Uterus (tissue), 2 donors: Measurements from ENCODE around the gene AHCYL1.

Experiments used
- POLR2A ChIP-seq, 2 donors: fragments of 450-650 bp; IDR thresholded peaks; one replicate each; pipeline ENCODE4 v1.6.1; 2016; ENCODE audit warnings: antibody characterized with exemption in 2 of 2, mild to moderate bottlenecking in 1 of 2, moderate library complexity in 1 of 2
- TF ChIP-seq, protein P1 (sequence below), 4 experiments: fragments of 200-600 bp in 2 of 4; fragments of 450-650 bp in 2 of 4; sonication (generic) in 2 of 4; IDR thresholded peaks; one replicate each; pipeline ENCODE4 v1.5.1; 2016 to 2019; ENCODE audit warnings: antibody characterized with exemption in 4 of 4, mild to moderate bottlenecking in 2 of 4, moderate library complexity in 1 of 4

DNA sequence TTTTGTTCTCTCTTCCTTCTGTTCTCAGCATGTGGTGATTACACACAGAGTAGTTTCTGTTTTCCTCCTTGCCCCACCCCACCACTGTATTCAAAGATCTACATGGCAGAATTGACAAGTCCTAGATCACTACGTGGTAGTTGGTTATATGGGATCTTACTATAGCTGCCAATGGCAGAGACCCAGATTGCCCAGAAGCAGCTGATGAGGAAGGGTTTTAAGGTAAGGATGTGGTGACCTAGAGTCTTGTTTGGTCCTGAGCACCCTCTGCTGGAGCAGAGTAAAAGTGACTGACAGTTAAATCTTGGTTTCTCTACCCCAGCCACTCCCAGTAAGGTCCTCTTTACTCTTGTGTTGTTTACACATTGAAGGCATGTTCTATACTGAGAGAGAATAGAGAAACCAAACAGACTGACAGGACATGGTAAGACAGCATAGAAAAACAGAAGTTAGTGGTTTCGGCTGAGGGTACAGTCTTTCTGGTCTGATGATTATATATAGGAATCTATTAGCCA, 27.0 kb downstream of the AHCYL1 start:
- TF ChIP-seq, protein P1, sequence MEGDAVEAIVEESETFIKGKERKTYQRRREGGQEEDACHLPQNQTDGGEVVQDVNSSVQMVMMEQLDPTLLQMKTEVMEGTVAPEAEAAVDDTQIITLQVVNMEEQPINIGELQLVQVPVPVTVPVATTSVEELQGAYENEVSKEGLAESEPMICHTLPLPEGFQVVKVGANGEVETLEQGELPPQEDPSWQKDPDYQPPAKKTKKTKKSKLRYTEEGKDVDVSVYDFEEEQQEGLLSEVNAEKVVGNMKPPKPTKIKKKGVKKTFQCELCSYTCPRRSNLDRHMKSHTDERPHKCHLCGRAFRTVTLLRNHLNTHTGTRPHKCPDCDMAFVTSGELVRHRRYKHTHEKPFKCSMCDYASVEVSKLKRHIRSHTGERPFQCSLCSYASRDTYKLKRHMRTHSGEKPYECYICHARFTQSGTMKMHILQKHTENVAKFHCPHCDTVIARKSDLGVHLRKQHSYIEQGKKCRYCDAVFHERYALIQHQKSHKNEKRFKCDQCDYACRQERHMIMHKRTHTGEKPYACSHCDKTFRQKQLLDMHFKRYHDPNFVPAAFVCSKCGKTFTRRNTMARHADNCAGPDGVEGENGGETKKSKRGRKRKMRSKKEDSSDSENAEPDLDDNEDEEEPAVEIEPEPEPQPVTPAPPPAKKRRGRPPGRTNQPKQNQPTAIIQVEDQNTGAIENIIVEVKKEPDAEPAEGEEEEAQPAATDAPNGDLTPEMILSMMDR (IDR thresholded peaks at IDR 0.05) = peak in 3 of 4 experiments; percentile 17 to 31 (median 18)
- no peak for TF ChIP-seq POLR2A (IDR thresholded peaks at IDR 0.05)
